ENCODE data around the gene ARAP2.

DNA sequence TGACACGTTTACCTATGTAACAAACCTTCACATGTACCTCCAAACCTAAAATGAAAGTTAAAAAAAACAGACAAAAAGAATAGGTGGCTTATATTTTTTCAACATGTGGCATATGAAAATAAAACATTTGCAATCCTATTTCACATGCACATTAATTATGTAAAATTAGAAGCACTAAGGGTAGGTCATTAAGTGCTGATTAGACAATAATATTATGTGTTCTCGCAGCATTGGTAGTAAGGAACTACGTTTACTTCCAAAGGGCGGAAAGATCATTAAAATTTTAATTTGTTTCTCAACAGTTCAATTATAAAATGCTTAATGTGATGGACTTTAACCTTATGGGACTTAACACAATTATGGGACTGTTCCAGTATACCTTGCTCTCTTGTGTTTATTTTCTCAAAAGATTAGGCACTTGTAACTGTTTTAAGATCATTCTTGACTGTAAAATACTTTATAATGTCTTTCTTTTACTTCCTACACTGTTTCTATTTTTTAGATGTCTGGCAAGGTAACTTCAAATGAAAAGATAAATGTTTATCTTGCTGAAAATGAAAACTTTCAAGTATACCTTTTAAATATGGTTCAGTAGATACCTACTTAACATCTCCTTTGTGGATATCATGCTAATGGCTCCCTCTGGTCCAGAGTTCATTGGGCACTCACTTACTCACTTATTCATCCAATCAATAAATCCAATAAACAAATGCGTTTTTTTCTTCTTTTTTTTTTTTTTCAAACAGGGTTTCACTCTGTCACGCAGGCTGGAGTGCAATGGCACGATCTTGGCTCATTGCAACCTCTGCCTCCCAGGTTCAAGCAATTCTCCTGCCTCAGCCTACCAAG, 202.0 kb downstream of the ARAP2 start:
- TF ChIP-seq, protein P1, sequence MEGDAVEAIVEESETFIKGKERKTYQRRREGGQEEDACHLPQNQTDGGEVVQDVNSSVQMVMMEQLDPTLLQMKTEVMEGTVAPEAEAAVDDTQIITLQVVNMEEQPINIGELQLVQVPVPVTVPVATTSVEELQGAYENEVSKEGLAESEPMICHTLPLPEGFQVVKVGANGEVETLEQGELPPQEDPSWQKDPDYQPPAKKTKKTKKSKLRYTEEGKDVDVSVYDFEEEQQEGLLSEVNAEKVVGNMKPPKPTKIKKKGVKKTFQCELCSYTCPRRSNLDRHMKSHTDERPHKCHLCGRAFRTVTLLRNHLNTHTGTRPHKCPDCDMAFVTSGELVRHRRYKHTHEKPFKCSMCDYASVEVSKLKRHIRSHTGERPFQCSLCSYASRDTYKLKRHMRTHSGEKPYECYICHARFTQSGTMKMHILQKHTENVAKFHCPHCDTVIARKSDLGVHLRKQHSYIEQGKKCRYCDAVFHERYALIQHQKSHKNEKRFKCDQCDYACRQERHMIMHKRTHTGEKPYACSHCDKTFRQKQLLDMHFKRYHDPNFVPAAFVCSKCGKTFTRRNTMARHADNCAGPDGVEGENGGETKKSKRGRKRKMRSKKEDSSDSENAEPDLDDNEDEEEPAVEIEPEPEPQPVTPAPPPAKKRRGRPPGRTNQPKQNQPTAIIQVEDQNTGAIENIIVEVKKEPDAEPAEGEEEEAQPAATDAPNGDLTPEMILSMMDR (conservative IDR thresholded peaks at IDR 0.05): no peak
- TF ChIP-seq EZH2 (IDR thresholded peaks at IDR 0.05; ENCODE audit: low read depth): no peak

Measured in PC-9 (cell line).